ENCODE data around the gene GPX8.

- TF ChIP-seq CTCF (IDR thresholded peaks at IDR 0.05 in 4 of 5, conservative IDR thresholded peaks at IDR 0.05 in 1 of 5) = no peak
- TF ChIP-seq POLR2A (IDR thresholded peaks at IDR 0.05) = no peak
Observed at GRCh38 chr5:55140908-55141665, 18.9 kb upstream of the GPX8 start.
